Measurements from ENCODE around the gene SUCLA2.
"Not testable (repeated sequence)": the region's sequence is repeated elsewhere in the genome, so short reads cannot be mapped to it uniquely, and the experiment has no call there.

SUCLA2 gene

GRCh38 chr13:47990920-47991466 is 10.1 kb downstream of the SUCLA2 start:
- no peak for DNase-seq

DNA sequence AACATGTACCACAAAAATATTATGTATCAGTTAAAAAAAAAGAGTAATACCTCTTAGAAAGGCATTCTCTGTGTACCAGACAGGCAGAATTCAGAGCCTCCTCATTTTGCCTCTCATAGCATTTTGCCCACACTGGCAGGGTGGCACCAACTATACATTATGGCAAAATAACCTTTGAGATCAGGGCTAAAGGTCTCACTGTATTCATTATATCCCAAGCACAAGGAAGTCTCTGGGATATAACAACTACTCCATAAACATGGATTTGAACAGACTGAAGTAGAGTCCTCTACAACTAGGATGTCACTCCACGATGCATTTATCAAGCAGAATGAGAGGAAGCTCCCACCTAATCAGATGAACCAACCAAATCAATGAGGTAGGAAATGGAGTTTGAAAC is 10.6 kb downstream of the SUCLA2 start:
- no peak for DNase-seq

- no peak for DNase-seq
These were observed 18.0 kb downstream of the SUCLA2 start for GRCh38 chr13:47983070-47983469.

GRCh38 chr13:47976325-47976724 is 24.7 kb downstream of the SUCLA2 start:
- no peak for DNase-seq

DNA sequence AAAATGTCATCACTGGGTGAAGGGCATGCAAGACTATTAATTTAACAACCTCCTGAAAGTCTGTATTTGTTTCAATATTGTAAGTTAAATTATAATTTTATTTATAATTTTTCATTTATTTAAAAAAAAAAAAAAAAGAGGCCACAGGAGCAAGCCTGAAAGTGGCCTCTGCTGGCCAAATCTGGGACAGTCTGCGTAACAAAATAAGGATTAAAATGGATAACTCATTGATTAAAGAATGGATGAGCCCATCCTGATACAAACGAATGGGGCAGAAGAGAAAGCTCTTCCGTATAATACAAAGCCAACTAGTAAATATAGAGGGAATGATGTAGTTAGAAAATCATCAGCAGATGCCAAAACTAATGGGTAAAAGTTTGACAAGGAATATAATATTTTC is 36.2 kb downstream of the SUCLA2 start:
- DNase-seq = no peak

DNA sequence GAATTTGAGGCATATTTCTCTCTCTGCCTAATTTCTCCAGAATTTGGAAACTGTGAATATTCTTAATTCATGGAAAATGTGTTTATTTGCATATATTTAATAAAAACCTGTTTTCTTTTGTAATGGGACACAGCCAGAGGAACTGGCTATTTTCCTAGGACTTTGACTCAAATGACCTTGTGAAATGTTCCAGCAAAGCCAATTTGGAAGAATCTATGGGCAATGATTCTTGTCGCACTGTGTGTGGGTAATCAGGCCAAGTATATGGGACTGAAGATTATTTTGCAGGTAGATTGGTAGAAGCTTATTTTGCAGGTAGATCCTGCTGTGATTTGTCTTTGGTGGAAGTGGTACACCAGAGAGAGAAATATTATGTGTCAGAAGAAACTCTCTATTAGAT is 38.8 kb downstream of the SUCLA2 start:
- DNase-seq = no peak

- DNase-seq = no peak
These were observed 41.4 kb downstream of the SUCLA2 start for GRCh38 chr13:47959468-47960247.

DNA sequence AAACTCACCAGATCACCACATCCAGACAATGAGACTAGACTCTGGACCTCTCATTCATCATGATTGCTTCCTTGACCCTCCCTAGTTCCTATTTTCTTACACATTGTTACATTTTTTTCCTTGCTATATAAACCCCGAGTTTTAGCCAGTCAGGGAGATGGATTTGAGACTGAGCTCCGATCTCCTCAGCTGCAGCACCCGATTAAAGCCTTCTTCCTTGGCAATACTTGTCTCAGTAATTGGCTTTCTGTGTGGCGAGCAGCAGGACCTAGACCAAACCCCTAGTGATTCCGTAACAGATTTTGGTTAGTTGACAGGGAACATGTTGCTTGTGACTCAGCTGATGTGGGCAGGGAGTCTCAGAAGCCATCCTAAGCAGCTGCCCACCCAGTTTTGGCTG is 44.0 kb downstream of the SUCLA2 start:
- no peak for DNase-seq

DNA sequence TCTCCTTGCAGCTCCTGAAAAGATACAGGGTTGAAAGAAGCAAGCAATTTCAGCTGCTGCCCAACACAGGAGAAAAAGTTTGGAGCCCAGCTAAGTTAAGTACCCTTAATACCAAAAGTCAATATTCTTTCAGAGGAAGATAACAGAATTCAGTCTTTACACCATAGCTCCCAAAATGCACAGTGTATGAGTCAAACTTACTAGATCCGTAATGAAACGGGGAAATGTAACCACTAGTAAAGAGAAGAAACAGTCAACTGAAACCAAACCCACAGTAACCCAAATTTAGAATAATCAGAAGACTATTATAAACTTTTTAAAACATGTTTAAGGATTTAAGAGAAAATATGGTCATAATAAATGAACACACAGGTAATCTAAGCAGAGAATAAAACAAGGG is 45.2 kb downstream of the SUCLA2 start:
- DNase-seq = no peak

DNA sequence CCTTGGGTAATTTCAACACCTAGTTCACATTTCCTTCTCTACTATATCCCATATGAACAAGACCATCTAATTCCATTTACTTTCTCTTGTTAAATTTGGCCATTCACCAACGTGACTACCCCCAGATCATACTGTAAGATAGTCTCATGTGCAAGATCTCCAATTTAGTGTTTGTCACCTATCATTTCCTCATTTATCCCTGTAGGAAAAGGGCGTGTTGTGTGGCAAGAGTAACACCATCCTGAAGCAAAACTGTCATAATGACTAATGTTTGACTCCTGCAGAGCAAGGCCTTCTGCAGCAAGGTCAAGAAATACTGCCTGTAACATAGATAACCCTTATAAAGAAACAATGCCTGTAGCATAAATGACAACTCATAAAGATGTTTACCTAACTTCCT is 51.3 kb downstream of the SUCLA2 start:
- DNase-seq = no peak

DNA sequence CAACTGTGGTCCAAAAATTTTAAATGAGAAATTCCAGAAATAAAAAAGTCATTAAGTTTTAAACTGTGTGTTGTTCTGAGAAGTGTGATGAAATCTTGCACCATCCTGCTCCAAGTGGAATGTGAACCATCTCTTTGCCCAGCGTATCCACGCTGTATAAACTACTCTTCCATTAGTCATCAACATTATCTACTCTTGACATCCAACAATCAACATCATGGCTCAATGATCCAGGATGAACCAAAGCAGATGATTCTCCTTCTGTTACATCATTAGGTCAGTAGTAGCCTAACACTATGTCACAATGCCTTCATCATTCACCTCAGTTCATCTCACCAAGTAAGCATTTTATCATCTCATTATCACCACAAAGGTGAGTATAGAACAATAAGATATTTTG is 55.3 kb downstream of the SUCLA2 start:
- DNase-seq = no peak

DNA sequence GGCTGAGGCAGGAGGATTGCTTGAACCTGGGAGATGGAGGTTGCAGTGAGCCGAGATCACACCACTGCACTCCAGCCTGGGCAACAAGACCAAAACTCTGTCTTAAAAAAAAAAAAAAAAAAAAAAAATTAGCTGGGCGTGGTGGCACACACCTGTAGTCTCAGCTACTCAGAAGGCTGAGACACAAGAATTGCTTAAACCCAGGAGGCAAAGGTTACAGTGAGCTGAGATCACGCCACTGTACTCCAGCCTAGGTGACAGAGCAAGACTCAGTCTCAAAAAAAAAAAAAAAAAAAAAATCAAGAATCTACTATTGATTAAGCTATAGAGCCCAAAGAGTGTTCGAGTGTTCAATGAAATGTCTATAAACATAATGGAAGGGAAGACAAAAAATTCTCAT is 55.9 kb downstream of the SUCLA2 start:
- DNase-seq = not testable (repeated sequence)

DNA sequence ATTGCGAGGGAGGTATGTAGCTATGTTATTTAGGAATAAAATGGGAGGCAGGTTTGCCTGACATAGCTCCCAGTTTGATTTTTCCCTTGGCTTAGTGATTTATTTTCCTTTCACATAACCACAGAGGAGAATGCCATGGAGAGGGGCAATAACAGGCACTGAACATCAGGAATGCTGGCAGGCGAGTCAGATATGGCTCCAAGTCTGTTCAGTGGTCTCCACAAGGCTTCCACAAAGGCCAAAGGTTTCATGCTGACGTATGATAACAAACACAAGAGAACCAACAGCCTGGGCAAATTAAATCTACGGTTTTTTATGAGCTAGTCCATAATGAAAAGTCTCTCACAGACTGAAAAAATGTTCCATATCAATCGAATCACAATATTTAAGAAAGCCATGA is 66.7 kb downstream of the SUCLA2 start:
- DNase-seq = no peak

DNA sequence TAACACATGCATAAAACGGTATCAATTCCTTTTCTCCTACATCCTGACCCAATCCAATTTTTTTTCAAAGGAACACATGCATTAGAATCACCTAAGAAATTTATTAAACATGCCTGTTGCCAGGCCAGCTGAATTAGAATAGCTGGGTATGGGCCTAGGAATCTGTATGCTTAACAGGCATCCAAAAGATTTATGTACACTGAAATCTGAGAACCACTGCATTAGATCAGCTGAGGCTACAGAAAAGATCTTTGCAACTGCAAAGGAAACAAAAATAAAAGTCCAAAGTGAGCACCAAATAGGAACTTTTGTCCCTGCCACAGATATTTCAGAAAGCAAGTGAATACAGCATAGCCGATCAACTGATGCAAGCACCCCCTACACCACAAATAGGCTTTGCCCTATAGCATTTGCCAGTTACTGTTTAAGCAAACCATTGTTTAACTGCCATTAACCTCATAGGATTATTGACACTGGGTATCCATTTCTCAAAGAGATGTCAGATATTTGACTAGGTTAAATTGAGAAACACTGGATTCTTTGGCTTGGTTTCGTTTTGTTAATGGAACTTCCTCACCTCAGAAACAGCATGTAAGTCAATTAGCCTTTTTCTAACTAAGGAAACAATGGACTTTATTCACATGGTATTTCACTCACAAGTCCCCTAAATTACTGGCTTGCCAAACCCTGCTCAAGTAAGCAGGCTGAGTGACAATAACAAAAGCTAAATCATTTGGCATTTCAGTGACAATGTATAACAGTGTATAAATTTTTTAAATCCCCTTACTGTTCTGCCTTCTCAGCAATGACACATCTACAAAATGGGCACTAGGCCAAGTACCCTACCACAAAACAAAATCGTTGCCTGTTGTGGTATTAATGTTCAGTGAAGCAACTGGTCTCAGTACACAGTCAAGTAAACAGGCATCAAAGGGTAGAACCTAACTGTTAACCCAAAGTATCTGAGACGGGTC is 67.8 kb downstream of the SUCLA2 start:
- no peak for DNase-seq

DNA sequence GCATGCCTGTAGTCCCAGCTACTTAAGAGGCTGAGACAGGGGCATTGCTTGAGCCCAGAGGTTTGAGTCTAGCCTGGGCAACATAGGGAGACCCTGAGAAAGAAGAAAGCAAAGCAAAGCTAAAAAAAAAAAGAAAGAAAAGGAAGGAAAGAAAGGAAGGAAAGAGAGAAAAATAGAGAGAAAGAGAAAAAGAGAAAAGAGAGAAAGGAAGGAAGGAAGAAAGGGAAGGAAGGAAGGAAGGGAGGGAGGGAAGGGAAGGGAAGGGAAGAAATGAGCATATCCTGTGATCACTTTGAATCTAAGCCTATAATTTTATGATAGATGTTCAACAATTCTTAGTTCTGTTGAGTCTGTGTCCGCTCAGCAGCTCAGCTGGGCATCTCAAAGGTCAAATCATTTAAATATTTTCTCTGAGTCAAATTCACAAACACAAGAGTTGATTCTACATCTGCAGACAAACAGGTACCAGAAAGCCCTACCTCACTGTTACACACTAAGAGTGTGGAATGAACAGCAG is 70.4 kb downstream of the SUCLA2 start:
- no peak for DNase-seq

- no peak for DNase-seq
These were observed 71.9 kb downstream of the SUCLA2 start for GRCh38 chr13:47929156-47929555.

DNA sequence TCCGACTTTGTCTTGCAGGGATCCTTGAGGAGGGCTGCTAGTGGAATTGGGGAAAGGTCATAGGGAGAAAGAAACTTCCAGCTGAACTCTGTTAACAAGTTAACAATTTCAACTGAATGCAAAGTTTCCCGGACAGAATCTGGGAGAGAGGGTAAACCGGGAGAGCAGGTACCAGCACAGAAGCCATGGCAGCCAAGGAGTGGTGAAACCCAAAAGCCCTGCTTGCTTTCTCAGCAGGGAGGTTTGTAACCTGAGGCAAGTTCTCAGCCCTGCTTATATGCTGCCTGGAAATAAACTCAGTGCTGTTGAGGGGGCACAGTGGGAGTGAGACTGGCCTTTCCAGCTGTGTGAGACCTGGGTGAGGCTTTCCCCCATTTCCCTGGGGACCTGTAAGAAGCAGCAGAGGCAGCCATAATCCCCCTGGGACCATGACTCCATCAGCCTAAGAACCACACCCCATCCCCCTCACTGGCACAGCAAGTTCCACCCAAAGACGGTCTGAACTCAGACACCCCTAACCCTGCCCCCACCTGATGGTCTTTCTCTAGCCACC is 84.0 kb downstream of the SUCLA2 start:
- DNase-seq = no peak

DNA sequence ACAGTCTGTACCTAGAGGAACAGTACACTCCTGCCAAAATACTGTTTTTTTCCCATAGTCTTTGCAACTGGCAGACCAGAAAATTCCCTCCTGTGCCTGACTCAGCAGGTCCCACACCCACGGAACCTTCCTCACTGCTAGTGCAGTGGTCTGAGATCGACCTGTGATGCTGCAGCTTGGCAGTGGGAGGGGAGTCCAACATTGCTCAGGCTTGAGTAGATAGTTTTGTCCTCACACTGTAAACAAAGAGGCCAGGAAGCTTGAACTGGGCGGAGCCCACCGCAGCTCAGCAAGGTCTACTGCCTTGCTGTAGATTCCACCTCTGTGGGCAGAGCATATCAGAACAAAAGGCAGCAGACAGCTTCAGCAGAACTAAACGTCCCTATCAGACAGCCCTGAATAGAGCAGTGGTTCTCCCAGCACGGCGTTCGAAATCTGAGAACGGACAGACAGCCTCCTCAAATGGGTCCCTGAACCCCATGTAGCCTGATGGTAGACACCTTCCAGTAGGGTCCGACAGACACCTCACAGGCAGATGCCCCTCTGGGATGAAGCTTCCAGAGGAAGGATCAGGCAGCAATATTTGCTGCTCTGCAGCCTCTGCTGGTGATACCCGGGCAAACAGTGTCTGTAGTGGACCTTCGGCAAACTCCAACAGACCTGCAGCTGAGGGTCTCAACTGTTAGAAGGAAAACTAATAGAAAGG is 92.7 kb downstream of the SUCLA2 start:
- no peak for DNase-seq

- DNase-seq = no peak
These were observed 96.2 kb downstream of the SUCLA2 start for GRCh38 chr13:47904891-47905290.

DNA sequence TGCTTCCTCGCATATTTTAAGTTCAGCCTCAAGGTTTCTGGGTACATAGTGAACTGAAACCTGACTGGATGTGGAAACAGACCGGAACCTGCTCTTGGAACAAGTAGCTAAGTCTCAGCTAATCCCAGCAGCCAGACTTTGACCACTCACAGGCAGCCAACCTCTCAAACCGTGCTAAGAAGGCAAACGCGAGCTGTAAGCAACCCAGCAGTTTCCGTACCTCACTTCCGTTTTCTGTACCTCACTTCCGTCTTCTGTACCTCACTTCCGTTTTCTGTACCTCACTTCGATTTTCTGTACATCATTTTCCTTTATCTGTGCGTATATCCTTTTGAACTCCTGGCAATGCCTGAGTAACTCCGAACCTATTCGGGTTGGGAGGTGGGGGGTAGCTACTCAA is 96.8 kb downstream of the SUCLA2 start:
- DNase-seq = no peak

- DNase-seq = no peak
These were observed 97.2 kb downstream of the SUCLA2 start for GRCh38 chr13:47903836-47904235.

- DNase-seq = no peak
These were observed 99.6 kb downstream of the SUCLA2 start for GRCh38 chr13:47901441-47901840.

DNA sequence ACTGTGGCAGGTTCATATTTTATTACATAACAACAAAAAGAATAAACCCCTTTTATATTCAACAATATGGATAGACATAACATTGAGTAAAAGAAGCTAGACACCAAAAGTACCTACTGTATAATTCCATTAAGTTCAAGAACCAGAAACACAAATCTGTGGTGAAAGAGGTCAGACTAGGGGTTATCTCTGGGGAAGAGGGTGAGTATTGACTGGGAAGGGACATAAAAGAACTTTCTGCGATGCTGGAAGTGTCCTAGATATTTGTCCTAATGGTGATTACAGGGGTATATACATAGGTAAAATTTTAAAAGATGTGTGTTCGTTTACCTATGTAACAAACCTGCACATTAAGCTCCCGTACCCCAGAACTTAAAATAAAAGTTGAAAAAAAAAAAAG is 103.0 kb downstream of the SUCLA2 start:
- DNase-seq = no peak

All from activated T-cell treated with anti-CD3 and anti-CD28 coated beads for 4 hours (primary cell).